Right lobe of liver (tissue), 4 donors: ENCODE data around the gene NELL2.

Experiments used
- POLR2A ChIP-seq: fragments of 450-650 bp; IDR thresholded peaks from one replicate; pipeline ENCODE4 v1.6.1; 2017; ENCODE audit warnings: antibody characterized with exemption, mild to moderate bottlenecking
- TF ChIP-seq, protein P1 (sequence below), 4 donors: fragments of 200-600 bp in 3 of 4; fragments of 450-650 bp in 1 of 4; IDR thresholded peaks; one replicate each; pipeline versions ENCODE4 v1.5.1 to v1.8.0; 2016 to 2022; ENCODE audit warnings: antibody characterized with exemption in 4 of 4, mild to moderate bottlenecking in 2 of 4
- donor health status: DM: no; HTN: no; CAD: no.
- donor health status: DM: no; HTN: no; CAD: no.
- donor health status: DM: no; HTN: yes; CAD: no.

DNA sequence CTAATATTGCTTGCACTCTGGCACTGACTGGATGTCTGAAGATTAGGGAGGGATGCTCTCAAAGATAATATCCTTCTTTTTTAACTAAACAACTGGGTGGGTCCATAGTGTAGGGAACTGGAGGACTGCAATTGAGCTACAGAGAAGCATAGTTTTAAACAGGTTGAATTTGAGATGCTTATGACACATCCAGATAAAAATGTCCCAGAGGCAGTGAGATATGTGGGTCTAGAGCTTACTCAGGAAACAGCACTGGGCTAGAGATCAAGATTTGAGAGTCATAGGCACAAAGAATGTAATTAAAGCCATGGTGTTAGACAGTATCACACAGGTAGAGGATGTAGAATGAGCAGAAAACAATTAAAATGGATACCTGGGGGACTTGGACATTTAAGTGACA, 198.4 kb downstream of the NELL2 start:
- TF ChIP-seq, protein P1, sequence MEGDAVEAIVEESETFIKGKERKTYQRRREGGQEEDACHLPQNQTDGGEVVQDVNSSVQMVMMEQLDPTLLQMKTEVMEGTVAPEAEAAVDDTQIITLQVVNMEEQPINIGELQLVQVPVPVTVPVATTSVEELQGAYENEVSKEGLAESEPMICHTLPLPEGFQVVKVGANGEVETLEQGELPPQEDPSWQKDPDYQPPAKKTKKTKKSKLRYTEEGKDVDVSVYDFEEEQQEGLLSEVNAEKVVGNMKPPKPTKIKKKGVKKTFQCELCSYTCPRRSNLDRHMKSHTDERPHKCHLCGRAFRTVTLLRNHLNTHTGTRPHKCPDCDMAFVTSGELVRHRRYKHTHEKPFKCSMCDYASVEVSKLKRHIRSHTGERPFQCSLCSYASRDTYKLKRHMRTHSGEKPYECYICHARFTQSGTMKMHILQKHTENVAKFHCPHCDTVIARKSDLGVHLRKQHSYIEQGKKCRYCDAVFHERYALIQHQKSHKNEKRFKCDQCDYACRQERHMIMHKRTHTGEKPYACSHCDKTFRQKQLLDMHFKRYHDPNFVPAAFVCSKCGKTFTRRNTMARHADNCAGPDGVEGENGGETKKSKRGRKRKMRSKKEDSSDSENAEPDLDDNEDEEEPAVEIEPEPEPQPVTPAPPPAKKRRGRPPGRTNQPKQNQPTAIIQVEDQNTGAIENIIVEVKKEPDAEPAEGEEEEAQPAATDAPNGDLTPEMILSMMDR (IDR thresholded peaks at IDR 0.05), result no peak
- no peak for TF ChIP-seq POLR2A
